ENCODE measurements around the gene GPR153.

- no peak for TF ChIP-seq CTCF (IDR thresholded peaks at IDR 0.05)
- TF ChIP-seq POLR2A (IDR thresholded peaks at IDR 0.05): no peak
These were observed at the start of gene GPR153 for GRCh38 chr1:6260961-6261614.
